Measurements from ENCODE around the gene CENPF. TPM values are rescaled to one million over a fixed set of nuclear protein-coding genes. Genes with fewer than 3 reads are reported as not detected.

CENPF gene
- total and polyA plus RNA-seq, 2 experiments from 2014 or later: 123 to 376 TPM

DNA sequence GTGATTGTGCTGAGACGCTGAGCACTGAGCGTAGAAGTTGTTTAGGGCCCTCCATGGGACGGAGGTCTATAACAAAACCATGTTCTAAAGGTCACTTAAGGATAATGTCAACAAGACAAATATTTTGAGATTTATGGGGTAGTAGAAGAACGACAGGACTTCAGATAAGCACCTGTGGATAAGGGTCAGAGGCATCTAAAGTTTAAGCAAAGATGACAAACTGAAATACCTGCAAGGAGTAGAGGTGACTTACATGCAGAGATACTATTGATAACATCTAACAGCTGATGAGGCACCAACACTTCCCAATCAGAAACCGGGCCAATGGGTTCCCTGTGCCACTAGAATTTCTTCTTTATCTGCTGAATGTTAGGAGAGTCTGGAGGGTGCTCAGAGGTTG is 83.5 kb downstream of the CENPF start:
- no peak for TF ChIP-seq STAT1 (IDR thresholded peaks at IDR 0.05; ENCODE audit: unreplicated experiment)
- TF ChIP-seq, protein P1, sequence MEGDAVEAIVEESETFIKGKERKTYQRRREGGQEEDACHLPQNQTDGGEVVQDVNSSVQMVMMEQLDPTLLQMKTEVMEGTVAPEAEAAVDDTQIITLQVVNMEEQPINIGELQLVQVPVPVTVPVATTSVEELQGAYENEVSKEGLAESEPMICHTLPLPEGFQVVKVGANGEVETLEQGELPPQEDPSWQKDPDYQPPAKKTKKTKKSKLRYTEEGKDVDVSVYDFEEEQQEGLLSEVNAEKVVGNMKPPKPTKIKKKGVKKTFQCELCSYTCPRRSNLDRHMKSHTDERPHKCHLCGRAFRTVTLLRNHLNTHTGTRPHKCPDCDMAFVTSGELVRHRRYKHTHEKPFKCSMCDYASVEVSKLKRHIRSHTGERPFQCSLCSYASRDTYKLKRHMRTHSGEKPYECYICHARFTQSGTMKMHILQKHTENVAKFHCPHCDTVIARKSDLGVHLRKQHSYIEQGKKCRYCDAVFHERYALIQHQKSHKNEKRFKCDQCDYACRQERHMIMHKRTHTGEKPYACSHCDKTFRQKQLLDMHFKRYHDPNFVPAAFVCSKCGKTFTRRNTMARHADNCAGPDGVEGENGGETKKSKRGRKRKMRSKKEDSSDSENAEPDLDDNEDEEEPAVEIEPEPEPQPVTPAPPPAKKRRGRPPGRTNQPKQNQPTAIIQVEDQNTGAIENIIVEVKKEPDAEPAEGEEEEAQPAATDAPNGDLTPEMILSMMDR (conservative IDR thresholded peaks at IDR 0.05; ENCODE audit: low read depth in 2 of 2): no peak
- H3K27ac ChIP-seq (ENCODE audit: low read depth): no peak overlapping the region
- no peak for ATAC-seq
- H3K36me3 ChIP-seq (ENCODE audit: insufficient read depth): no peaks in the 10 kb centered on the region
- H2AFZ ChIP-seq: no peak overlapping the region
- DNase-seq (ENCODE audit: low spot score): no peak
- Mint-ChIP-seq H3K27me3 (ENCODE audit: insufficient read depth, low read depth, poor library complexity) (peaks cover 2% of the 10 kb centered on the region), H3K4me3 (no peak overlapping the region), H3K9me3 (no peaks in the 10 kb centered on the region), H3K36me3 (ENCODE audit: low read depth) (no peaks in the 10 kb centered on the region), H3K4me1 (peaks cover 16% of the 10 kb centered on the region), H3K27ac (no peak overlapping the region)
- no peaks in the 10 kb centered on the region for H3K79me2 ChIP-seq (replicated peaks; ENCODE audit: insufficient read depth)
- no peaks in the 10 kb centered on the region for H3K27me3 ChIP-seq (ENCODE audit: insufficient read depth)
- H3K9me2 ChIP-seq (ENCODE audit: insufficient read depth): no peaks in the 10 kb centered on the region
- no peaks in the 10 kb centered on the region for H3F3A ChIP-seq (replicated peaks; ENCODE audit: low read depth)
- H4K20me1 ChIP-seq (replicated peaks; ENCODE audit: insufficient read depth): no peaks in the 10 kb centered on the region
- no peak overlapping the region for H3K4me3 ChIP-seq
- H3K4me2 ChIP-seq: no peak overlapping the region
- peaks cover 8% of the 10 kb centered on the region for H3K4me1 ChIP-seq (ENCODE audit: insufficient read depth)

DNA sequence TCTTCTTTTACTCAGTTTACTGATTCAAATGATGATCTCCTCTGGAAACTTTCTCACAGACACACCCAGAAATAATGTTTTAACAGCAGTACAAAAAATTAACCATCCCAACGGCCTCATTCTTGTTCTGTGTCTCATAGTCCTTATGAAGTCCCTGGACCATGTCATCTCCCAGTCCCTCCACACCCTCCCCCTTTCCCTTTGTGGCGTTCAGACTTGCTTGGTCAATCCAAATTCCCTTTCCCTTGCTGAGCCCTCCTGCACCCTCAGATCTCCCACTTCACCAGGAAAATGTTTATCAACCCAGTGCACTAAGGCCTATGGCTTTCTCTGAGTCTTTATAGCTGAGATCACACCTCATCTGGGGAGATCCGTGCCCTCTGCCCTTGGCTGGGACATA is 85.9 kb downstream of the CENPF start:
- no peaks in the 10 kb centered on the region for H3F3A ChIP-seq (replicated peaks; ENCODE audit: low read depth)
- H3K27me3 Mint-ChIP-seq (ENCODE audit: insufficient read depth, low read depth, poor library complexity): no peaks in the 10 kb centered on the region
- DNase-seq (ENCODE audit: low spot score): no peak
- no peak overlapping the region for H3K27ac ChIP-seq (ENCODE audit: low read depth)
- H3K79me2 ChIP-seq (replicated peaks; ENCODE audit: insufficient read depth): no peaks in the 10 kb centered on the region
- H3K9me3 Mint-ChIP-seq: no peaks in the 10 kb centered on the region
- 0 out of 2 replicates have a peak, but pooled peaks cover 3% of the 10 kb centered on the region for H3K9me2 ChIP-seq (ENCODE audit: insufficient read depth)
- no peak for ATAC-seq
- no peaks in the 10 kb centered on the region for H3K27me3 ChIP-seq (ENCODE audit: insufficient read depth)
- H3K27ac Mint-ChIP-seq: no peak overlapping the region
- H3K4me2 ChIP-seq: no peak overlapping the region
- no peaks in the 10 kb centered on the region; the same call in 2 of the 3 replicates for H3K36me3 Mint-ChIP-seq (ENCODE audit: low read depth)
- no peak overlapping the region for H3K4me3 ChIP-seq
- no peak for TF ChIP-seq ZNF114 (CRISPR knock-in tag; IDR thresholded peaks at IDR 0.05)
- peaks cover 11% of the 10 kb centered on the region; the same call in 2 of the 3 replicates for H3K4me1 Mint-ChIP-seq
- no peak overlapping the region for H3K4me3 Mint-ChIP-seq
- H3K4me1 ChIP-seq (ENCODE audit: insufficient read depth): peaks cover 4% of the 10 kb centered on the region
- H4K20me1 ChIP-seq (replicated peaks; ENCODE audit: insufficient read depth): no peaks in the 10 kb centered on the region
- H3K36me3 ChIP-seq (ENCODE audit: insufficient read depth): no peaks in the 10 kb centered on the region
- no peak overlapping the region for H2AFZ ChIP-seq

DNA sequence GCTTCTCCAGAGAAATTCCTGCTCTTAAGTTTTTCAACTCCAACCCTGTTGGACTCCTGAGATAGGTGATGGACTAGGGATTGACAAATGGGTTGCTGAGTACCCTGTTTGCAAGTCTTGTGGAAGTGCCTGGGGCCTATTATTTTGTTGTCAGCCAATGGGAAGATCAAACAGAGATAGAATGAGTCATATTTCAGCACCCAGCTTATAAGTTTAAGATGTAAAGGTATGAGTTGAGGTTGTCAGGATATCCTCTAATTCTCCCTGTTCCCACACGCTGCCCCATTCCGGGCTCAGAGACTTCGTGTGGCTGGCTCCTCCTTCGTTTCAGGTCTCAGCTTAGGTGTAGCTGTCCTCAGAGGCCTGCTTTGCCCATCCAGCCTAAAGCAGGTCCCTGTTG is 91.8 kb downstream of the CENPF start:
- Mint-ChIP-seq H3K4me1 (no peaks in the 10 kb centered on the region), H3K27me3 (ENCODE audit: insufficient read depth, low read depth, poor library complexity) (no peaks in the 10 kb centered on the region), H3K27ac (no peak overlapping the region), H3K9me3 (no peaks in the 10 kb centered on the region), H3K4me3 (no peak overlapping the region), H3K36me3 (ENCODE audit: low read depth) (no peaks in the 10 kb centered on the region; the same call in 2 of the 3 replicates)
- DNase-seq (ENCODE audit: low spot score): no peak
- no peaks in the 10 kb centered on the region for H3F3A ChIP-seq (replicated peaks; ENCODE audit: low read depth)
- no peaks in the 10 kb centered on the region for H3K27me3 ChIP-seq (ENCODE audit: insufficient read depth)
- 0 out of 2 replicates have a peak, but pooled peaks cover 3% of the 10 kb centered on the region for H3K9me2 ChIP-seq (ENCODE audit: insufficient read depth)
- H3K79me2 ChIP-seq (replicated peaks; ENCODE audit: insufficient read depth): no peaks in the 10 kb centered on the region
- no peak overlapping the region; the same call in 1 of the 2 replicates for H2AFZ ChIP-seq
- ATAC-seq: no peak
- no peak overlapping the region for H3K4me2 ChIP-seq
- no peak overlapping the region for H3K4me3 ChIP-seq
- no peak for TF ChIP-seq NANOG (IDR thresholded peaks at IDR 0.05; ENCODE audit: borderline replicate concordance)
- TF ChIP-seq, protein P2, sequence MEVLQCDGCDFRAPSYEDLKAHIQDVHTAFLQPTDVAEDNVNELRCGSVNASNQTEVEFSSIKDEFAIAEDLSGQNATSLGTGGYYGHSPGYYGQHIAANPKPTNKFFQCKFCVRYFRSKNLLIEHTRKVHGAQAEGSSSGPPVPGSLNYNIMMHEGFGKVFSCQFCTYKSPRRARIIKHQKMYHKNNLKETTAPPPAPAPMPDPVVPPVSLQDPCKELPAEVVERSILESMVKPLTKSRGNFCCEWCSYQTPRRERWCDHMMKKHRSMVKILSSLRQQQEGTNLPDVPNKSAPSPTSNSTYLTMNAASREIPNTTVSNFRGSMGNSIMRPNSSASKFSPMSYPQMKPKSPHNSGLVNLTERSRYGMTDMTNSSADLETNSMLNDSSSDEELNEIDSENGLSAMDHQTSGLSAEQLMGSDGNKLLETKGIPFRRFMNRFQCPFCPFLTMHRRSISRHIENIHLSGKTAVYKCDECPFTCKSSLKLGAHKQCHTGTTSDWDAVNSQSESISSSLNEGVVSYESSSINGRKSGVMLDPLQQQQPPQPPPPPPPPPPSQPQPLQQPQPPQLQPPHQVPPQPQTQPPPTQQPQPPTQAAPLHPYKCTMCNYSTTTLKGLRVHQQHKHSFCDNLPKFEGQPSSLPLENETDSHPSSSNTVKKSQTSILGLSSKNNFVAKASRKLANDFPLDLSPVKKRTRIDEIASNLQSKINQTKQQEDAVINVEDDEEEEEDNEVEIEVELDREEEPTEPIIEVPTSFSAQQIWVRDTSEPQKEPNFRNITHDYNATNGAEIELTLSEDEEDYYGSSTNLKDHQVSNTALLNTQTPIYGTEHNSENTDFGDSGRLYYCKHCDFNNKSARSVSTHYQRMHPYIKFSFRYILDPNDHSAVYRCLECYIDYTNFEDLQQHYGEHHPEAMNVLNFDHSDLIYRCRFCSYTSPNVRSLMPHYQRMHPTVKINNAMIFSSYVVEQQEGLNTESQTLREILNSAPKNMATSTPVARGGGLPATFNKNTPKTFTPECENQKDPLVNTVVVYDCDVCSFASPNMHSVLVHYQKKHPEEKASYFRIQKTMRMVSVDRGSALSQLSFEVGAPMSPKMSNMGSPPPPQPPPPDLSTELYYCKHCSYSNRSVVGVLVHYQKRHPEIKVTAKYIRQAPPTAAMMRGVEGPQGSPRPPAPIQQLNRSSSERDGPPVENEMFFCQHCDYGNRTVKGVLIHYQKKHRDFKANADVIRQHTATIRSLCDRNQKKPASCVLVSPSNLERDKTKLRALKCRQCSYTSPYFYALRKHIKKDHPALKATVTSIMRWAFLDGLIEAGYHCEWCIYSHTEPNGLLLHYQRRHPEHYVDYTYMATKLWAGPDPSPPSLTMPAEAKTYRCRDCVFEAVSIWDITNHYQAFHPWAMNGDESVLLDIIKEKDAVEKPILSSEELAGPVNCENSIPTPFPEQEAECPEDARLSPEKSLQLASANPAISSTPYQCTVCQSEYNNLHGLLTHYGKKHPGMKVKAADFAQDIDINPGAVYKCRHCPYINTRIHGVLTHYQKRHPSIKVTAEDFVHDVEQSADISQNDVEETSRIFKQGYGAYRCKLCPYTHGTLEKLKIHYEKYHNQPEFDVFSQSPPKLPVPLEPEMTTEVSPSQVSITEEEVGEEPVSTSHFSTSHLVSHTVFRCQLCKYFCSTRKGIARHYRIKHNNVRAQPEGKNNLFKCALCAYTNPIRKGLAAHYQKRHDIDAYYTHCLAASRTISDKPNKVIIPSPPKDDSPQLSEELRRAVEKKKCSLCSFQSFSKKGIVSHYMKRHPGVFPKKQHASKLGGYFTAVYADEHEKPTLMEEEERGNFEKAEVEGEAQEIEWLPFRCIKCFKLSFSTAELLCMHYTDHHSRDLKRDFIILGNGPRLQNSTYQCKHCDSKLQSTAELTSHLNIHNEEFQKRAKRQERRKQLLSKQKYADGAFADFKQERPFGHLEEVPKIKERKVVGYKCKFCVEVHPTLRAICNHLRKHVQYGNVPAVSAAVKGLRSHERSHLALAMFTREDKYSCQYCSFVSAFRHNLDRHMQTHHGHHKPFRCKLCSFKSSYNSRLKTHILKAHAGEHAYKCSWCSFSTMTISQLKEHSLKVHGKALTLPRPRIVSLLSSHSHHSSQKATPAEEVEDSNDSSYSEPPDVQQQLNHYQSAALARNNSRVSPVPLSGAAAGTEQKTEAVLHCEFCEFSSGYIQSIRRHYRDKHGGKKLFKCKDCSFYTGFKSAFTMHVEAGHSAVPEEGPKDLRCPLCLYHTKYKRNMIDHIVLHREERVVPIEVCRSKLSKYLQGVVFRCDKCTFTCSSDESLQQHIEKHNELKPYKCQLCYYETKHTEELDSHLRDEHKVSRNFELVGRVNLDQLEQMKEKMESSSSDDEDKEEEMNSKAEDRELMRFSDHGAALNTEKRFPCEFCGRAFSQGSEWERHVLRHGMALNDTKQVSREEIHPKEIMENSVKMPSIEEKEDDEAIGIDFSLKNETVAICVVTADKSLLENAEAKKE (CRISPR knock-in tag; IDR thresholded peaks at IDR 0.05): no peak
- no peaks in the 10 kb centered on the region for H3K36me3 ChIP-seq (ENCODE audit: insufficient read depth)
- H3K4me1 ChIP-seq (ENCODE audit: insufficient read depth): no peaks in the 10 kb centered on the region
- H4K20me1 ChIP-seq (replicated peaks; ENCODE audit: insufficient read depth): no peaks in the 10 kb centered on the region
- H3K27ac ChIP-seq (ENCODE audit: low read depth): no peak overlapping the region

Data from GM23338 (cell line).